Measurements from ENCODE around the gene HMGCS1.
"Not testable (repeated sequence)": the region's sequence is repeated elsewhere in the genome, so short reads cannot be mapped to it uniquely, and the experiment has no call there.

HMGCS1 gene

GRCh38 chr5:43273552-43273951 lies 39.7 kb downstream of the HMGCS1 start:
- DNase-seq, result no peak

- DNase-seq, result no peak
Observed at GRCh38 chr5:43270645-43271044, 42.6 kb downstream of the HMGCS1 start.

- DNase-seq, result no peak
Observed at GRCh38 chr5:43268188-43268820, 44.9 kb downstream of the HMGCS1 start.

GRCh38 chr5:43262269-43262668 lies 50.9 kb downstream of the HMGCS1 start:
- DNase-seq, result not testable (repeated sequence)

- no peak for DNase-seq
Observed at GRCh38 chr5:43258116-43258515, 55.1 kb downstream of the HMGCS1 start.

GRCh38 chr5:43256261-43256966 lies 56.8 kb downstream of the HMGCS1 start:
- no peak for DNase-seq

GRCh38 chr5:43255704-43256103 lies 57.5 kb downstream of the HMGCS1 start:
- no peak for DNase-seq

GRCh38 chr5:43251754-43252153 lies 61.5 kb downstream of the HMGCS1 start:
- no peak for DNase-seq

GRCh38 chr5:43245724-43246385 lies 67.4 kb downstream of the HMGCS1 start:
- DNase-seq, result no peak

- DNase-seq, result no peak
Observed at GRCh38 chr5:43244823-43245565, 68.2 kb downstream of the HMGCS1 start.

- DNase-seq, result no peak
Observed at GRCh38 chr5:43243270-43243669, 69.9 kb downstream of the HMGCS1 start.

GRCh38 chr5:43242196-43242595 lies 71.0 kb downstream of the HMGCS1 start:
- DNase-seq, result no peak
